Activated CD8-positive, alpha-beta T cell treated with anti-CD3 and anti-CD28 coated beads for 36 hours (primary cell): ENCODE results near the gene GNB1. TPM values are rescaled to one million over a fixed set of nuclear protein-coding genes. Genes with fewer than 3 reads are reported as not detected.

Experiments
- ATAC-seq: fragments of 200-7000 bp; cut with Tn5 transposase; one replicate; pipeline ENCODE4 v1.10.0; 2021; ENCODE audit warnings: mild to moderate bottlenecking, moderate library complexity
- CTCF ChIA-PET: fragments of 350-600 bp; sonication (Branson Sonifier 250); formaldehyde crosslinking; loops from one replicate; lab custom pipeline; 2021; ENCODE audit warnings: antibody characterized with exemption; lab: Charles Lee
- POLR2A ChIA-PET: fragments of 350-600 bp; sonication (Branson Sonifier 250); formaldehyde crosslinking; loops from one replicate; lab custom pipeline; 2021; ENCODE audit warnings: antibody characterized with exemption; lab: Charles Lee
- DNase-seq: peaks from one replicate; pipeline ENCODE4 v3.0.0-alpha.2; 2020
- H3K27ac Mint-ChIP-seq: one replicate; pipeline ENCODE4 v1.8.0; 2021; ENCODE audit warnings: mild to moderate bottlenecking, mixed read lengths
- H3K27me3 Mint-ChIP-seq: one replicate; pipeline ENCODE4 v1.8.0; 2021; ENCODE audit warnings: mixed read lengths
- H3K36me3 Mint-ChIP-seq: one replicate; pipeline ENCODE4 v1.8.0; 2021; ENCODE audit warnings: low read depth, mixed read lengths
- H3K4me1 Mint-ChIP-seq: one replicate; pipeline ENCODE4 v1.8.0; 2021; ENCODE audit warnings: low read depth, mixed read lengths
- H3K4me3 Mint-ChIP-seq: one replicate; pipeline ENCODE4 v1.8.0; 2021; ENCODE audit warnings: mild to moderate bottlenecking, moderate library complexity, mixed read lengths
- H3K9me3 Mint-ChIP-seq: one replicate; pipeline ENCODE4 v1.8.0; 2021; ENCODE audit warnings: mixed read lengths
- intact Hi-C: fragments of 100-400 bp; cut with micrococcal nuclease; formaldehyde crosslinking; loops from one replicate; pipeline ENCODE4 v1.10.0; 2022
- total RNA-seq, 2 experiments: library from RNA; stranded (reverse); gene quantifications; one replicate each; pipeline ENCODE4 v1.2.3, GENCODE V29; 2021
- TF ChIP-seq, protein P1 (sequence below): fragments of 200-600 bp; IDR thresholded peaks from one replicate; pipeline ENCODE4 v1.8.0; 2022; ENCODE audit warnings: antibody characterized with exemption, mild to moderate bottlenecking

Gene GNB1
- total RNA-seq, 2 experiments from 2014 or later, result 318 to 330 TPM

DNA sequence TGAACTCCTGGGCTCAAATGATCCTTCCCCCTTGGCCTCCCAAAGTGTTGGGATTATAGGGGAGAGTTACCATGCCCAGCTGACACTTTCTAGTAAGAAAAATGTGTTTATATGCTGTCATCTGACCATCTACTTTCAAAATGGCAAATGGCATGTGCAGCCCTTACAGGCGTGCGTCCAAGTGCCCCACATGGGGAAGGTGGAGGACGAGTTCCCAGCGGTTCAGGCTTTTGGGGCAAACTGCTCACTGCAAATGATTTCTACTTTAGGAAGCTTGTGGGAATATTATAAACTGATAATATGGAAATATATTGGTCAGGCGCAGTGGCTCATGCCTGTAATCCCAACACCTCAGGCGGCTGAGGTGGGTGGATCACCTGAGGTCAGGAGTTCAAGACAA lies 71.1 kb downstream of the GNB1 start:
- TF ChIP-seq, protein P1, sequence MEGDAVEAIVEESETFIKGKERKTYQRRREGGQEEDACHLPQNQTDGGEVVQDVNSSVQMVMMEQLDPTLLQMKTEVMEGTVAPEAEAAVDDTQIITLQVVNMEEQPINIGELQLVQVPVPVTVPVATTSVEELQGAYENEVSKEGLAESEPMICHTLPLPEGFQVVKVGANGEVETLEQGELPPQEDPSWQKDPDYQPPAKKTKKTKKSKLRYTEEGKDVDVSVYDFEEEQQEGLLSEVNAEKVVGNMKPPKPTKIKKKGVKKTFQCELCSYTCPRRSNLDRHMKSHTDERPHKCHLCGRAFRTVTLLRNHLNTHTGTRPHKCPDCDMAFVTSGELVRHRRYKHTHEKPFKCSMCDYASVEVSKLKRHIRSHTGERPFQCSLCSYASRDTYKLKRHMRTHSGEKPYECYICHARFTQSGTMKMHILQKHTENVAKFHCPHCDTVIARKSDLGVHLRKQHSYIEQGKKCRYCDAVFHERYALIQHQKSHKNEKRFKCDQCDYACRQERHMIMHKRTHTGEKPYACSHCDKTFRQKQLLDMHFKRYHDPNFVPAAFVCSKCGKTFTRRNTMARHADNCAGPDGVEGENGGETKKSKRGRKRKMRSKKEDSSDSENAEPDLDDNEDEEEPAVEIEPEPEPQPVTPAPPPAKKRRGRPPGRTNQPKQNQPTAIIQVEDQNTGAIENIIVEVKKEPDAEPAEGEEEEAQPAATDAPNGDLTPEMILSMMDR, result no peak
- intact Hi-C loops, result no loop called here
- ChIA-PET POLR2A (no interaction called here), CTCF (interaction anchor here (1.0 to 1.8 kb wide), 2 partner anchors 86 to 89 kb away, joined by 5 read pairs; no protein-coding TSS in a partner anchor)
- no peak for DNase-seq
- Mint-ChIP-seq H3K4me3 (no peak overlapping the region), H3K36me3 (peaks cover 27% of the 10 kb centered on the region), H3K27me3 (no peaks in the 10 kb centered on the region), H3K27ac (no peak overlapping the region), H3K4me1 (peaks cover 14% of the 10 kb centered on the region), H3K9me3 (no peaks in the 10 kb centered on the region)
- no peak for ATAC-seq

DNA sequence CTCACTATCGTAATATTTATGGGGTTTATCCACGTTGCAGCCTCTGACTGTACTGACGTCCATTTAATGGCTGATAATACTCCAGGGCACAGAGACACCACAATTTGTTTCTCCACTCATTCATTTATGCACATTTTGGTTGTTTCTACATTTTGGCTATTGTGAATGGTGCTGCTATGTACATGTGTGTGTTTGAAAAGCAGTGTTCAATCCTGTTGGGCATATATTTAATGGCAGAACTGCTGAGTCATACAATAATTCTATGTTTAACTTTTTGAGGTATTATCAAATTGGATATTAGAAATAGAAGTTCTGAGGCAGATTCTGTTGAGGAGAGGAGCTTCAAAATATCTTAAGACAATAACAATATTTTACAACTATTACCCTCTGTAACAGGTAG lies 73.7 kb downstream of the GNB1 start:
- no peaks in the 10 kb centered on the region for H3K27me3 Mint-ChIP-seq
- ATAC-seq, result no peak
- no peak for DNase-seq
- peaks cover 29% of the 10 kb centered on the region for H3K36me3 Mint-ChIP-seq
- CTCF ChIA-PET, result no interaction called here
- H3K27ac Mint-ChIP-seq, result peak overlapping the region; percentile 49
- H3K9me3 Mint-ChIP-seq, result no peaks in the 10 kb centered on the region
- intact Hi-C loops, result no loop called here
- H3K4me1 Mint-ChIP-seq, result peaks cover 3% of the 10 kb centered on the region
- H3K4me3 Mint-ChIP-seq, result no peak overlapping the region
- TF ChIP-seq, protein P1, result no peak
- POLR2A ChIA-PET, result no interaction called here

DNA sequence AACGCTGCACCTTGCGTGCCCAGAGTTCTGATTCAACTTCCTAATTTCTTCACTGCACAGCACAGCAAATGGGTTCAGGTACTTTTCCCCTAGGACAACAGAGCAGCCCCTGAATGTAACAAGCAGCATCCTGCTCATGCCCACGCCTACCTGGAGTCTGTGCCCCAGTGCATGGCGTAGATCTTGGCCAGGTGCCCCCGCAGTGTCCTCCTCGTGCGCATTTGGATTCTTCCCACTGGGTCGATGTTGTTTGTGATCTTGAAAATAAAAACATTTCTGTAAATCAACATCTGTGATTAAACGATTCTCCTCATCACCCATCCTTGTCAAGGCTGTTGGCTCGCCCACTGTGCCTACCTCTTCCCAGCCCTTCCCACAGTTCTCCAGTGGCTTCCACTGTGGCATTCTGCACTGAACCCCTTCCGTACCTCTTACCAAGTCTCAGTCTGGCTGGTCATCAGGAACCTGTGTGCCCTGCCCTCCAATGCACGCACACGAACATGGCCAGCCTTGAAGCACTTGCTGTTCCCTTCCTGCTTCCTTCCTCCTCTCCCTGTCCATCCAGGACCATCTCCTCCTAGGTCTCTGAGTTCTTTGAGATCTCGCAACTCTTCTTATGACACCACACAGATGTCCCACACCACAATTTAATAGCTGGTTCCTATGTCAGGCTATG lies 75.1 kb downstream of the GNB1 start:
- H3K27me3 Mint-ChIP-seq, result no peaks in the 10 kb centered on the region

DNA sequence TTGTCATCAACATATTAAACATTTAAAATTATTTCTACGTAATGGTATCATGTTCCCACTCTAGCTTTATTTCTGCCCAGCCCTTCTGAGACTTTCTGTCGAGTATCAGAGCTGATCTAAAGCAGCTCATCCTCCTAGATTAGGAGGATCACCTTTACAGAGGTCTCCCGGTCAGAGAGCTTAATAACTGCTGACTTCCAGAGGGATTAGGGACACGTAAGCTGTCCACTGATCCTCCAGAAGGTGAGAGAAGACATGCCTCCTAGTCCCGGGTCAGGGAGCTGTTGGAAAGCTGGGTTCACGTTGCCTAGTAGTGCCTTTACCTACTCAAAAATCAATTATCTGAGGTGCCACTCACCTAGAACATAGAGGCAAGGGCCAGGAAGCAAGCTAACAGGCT lies 81.4 kb downstream of the GNB1 start:
- Mint-ChIP-seq H3K27me3 (no peaks in the 10 kb centered on the region), H3K9me3 (no peaks in the 10 kb centered on the region), H3K4me3 (no peak overlapping the region), H3K36me3 (peaks cover 25% of the 10 kb centered on the region), H3K27ac (no peak overlapping the region), H3K4me1 (peaks cover 5% of the 10 kb centered on the region)
- no peak for DNase-seq
- TF ChIP-seq, protein P1, result no peak
- POLR2A ChIA-PET, result no interaction called here
- CTCF ChIA-PET, result interaction anchor here (1.0 to 2.6 kb wide), 5 partner anchors 13 to 96 kb away, joined by 3 to 10 read pairs (median 4); no protein-coding TSS in a partner anchor
- no peak for ATAC-seq
- intact Hi-C loops, result no loop called here

More for the DNA sequence above, 75.1 kb downstream of the GNB1 start:
- TF ChIP-seq, protein P1, result no peak
- no peak for DNase-seq
- Mint-ChIP-seq H3K4me3 (no peak overlapping the region), H3K4me1 (peaks cover 3% of the 10 kb centered on the region), H3K9me3 (no peaks in the 10 kb centered on the region), H3K36me3 (peaks cover 29% of the 10 kb centered on the region), H3K27ac (peak overlapping the region; percentile 27)
- intact Hi-C loops, result no loop called here
- ATAC-seq, result no peak
- CTCF ChIA-PET, result no interaction called here
- POLR2A ChIA-PET, result interaction anchor here (0.9 to 1.1 kb wide), 2 partner anchors 11 to 66 kb away, joined by 3 read pairs; no protein-coding TSS in a partner anchor

DNA sequence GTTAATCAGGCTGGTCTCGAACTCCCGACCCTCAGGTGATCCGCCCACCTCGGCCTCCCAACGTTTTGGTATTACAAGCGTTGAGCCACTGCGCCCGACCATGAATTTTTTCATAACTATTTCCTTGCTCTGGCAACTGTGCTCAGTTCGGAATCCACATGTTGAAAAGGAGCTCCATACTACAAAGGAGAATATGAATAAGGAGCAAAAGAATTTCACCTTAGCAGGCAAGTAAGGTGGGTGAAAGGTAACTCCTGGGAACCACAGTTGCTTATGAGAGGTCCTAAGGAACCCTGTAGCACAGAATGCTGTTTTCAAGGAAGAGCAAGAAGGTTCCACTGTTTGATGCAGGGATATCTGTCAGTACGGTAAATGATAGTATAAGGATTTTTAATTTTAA lies 82.7 kb downstream of the GNB1 start:
- intact Hi-C loops, result no loop called here
- Mint-ChIP-seq H3K27ac (no peak overlapping the region), H3K36me3 (peaks cover 23% of the 10 kb centered on the region), H3K4me3 (no peak overlapping the region), H3K9me3 (no peaks in the 10 kb centered on the region), H3K27me3 (no peaks in the 10 kb centered on the region), H3K4me1 (peaks cover 8% of the 10 kb centered on the region)
- ChIA-PET CTCF (interaction anchor here (1.0 to 2.6 kb wide), 3 partner anchors 14 to 97 kb away, joined by 3 to 10 read pairs (median 7); no protein-coding TSS in a partner anchor), POLR2A (no interaction called here)
- ATAC-seq (no peak), DNase-seq (no peak)
- TF ChIP-seq, protein P1, result no peak
